Measurements from ENCODE around the gene GPR155.
"Not testable (repeated sequence)": the region's sequence is repeated elsewhere in the genome, so short reads cannot be mapped to it uniquely, and the experiment has no call there.

Gene GPR155

GRCh38 chr2:174439323-174439722, 47.5 kb downstream of the GPR155 start:
- TF ChIP-seq POLR2A (IDR thresholded peaks at IDR 0.05; ENCODE audit: low read length): no peak
- TF ChIP-seq GATA1 (IDR thresholded peaks at IDR 0.05; ENCODE audit: low read depth, low read length): no peak
- DNase-seq: no peak

- TF ChIP-seq POLR2A (IDR thresholded peaks at IDR 0.05; ENCODE audit: low read length) (no peak), GATA1 (IDR thresholded peaks at IDR 0.05; ENCODE audit: low read depth, low read length) (no peak)
- DNase-seq: no peak
These were observed 48.5 kb downstream of the GPR155 start for GRCh38 chr2:174438146-174438886.

GRCh38 chr2:174436351-174436750, 50.5 kb downstream of the GPR155 start:
- no peak for DNase-seq

GRCh38 chr2:174431902-174432301, 54.9 kb downstream of the GPR155 start:
- no peak for TF ChIP-seq POLR2A (IDR thresholded peaks at IDR 0.05; ENCODE audit: low read length)
- TF ChIP-seq GATA1 (IDR thresholded peaks at IDR 0.05; ENCODE audit: low read depth, low read length): no peak
- no peak for DNase-seq

More at GRCh38 chr2:174436351-174436750, 50.5 kb downstream of the GPR155 start:
- TF ChIP-seq POLR2A (IDR thresholded peaks at IDR 0.05; ENCODE audit: low read length) (no peak), GATA1 (IDR thresholded peaks at IDR 0.05; ENCODE audit: low read depth, low read length) (no peak)

- TF ChIP-seq POLR2A (IDR thresholded peaks at IDR 0.05; ENCODE audit: low read length) (no peak), GATA1 (IDR thresholded peaks at IDR 0.05; ENCODE audit: low read depth, low read length) (no peak)
- DNase-seq: no peak
These were observed 56.8 kb downstream of the GPR155 start for GRCh38 chr2:174430066-174430465.

GRCh38 chr2:174428214-174428613, 58.6 kb downstream of the GPR155 start:
- TF ChIP-seq POLR2A (IDR thresholded peaks at IDR 0.05; ENCODE audit: low read length) (no peak), GATA1 (IDR thresholded peaks at IDR 0.05; ENCODE audit: low read depth, low read length) (no peak)
- DNase-seq: no peak

- DNase-seq: no peak
- TF ChIP-seq GATA1 (IDR thresholded peaks at IDR 0.05; ENCODE audit: low read depth, low read length): no peak
- no peak for TF ChIP-seq POLR2A (IDR thresholded peaks at IDR 0.05; ENCODE audit: low read length)
These were observed 74.6 kb downstream of the GPR155 start for GRCh38 chr2:174412256-174412655.

GRCh38 chr2:174410039-174410438, 76.8 kb downstream of the GPR155 start:
- DNase-seq: not testable (repeated sequence)

GRCh38 chr2:174403628-174404027, 83.2 kb downstream of the GPR155 start:
- TF ChIP-seq GATA1 (IDR thresholded peaks at IDR 0.05; ENCODE audit: low read depth, low read length) (no peak), POLR2A (IDR thresholded peaks at IDR 0.05; ENCODE audit: low read length) (no peak)
- DNase-seq: no peak

- no peak for DNase-seq
- TF ChIP-seq GATA1 (IDR thresholded peaks at IDR 0.05; ENCODE audit: low read depth, low read length) (no peak), POLR2A (IDR thresholded peaks at IDR 0.05; ENCODE audit: low read length) (no peak)
These were observed 86.0 kb downstream of the GPR155 start for GRCh38 chr2:174400853-174401252.

- no peak for TF ChIP-seq POLR2A (IDR thresholded peaks at IDR 0.05; ENCODE audit: low read length)
- TF ChIP-seq GATA1 (IDR thresholded peaks at IDR 0.05; ENCODE audit: low read depth, low read length): no peak
These were observed 87.7 kb downstream of the GPR155 start for GRCh38 chr2:174399171-174399570.

GRCh38 chr2:174397773-174398172, 89.1 kb downstream of the GPR155 start:
- TF ChIP-seq POLR2A (IDR thresholded peaks at IDR 0.05; ENCODE audit: low read length) (no peak), GATA1 (IDR thresholded peaks at IDR 0.05; ENCODE audit: low read depth, low read length) (no peak)
- no peak for DNase-seq

More at GRCh38 chr2:174399171-174399570, 87.7 kb downstream of the GPR155 start:
- DNase-seq: no peak

- DNase-seq: peak; percentile 72 to 75
- TF ChIP-seq GATA1 (IDR thresholded peaks at IDR 0.05; ENCODE audit: low read depth, low read length) (no peak), POLR2A (IDR thresholded peaks at IDR 0.05; ENCODE audit: low read length) (no peak)
These were observed 90.7 kb downstream of the GPR155 start for GRCh38 chr2:174395969-174396630.

GRCh38 chr2:174395284-174395968, 91.4 kb downstream of the GPR155 start, which contains the start of gene SCRN3:
Gene SCRN3 (plus strand): TSS chr2:174395730. CDS start chr2:174398284, 2,554 bp downstream.
- TF ChIP-seq GATA1 (IDR thresholded peaks at IDR 0.05; ENCODE audit: low read depth, low read length) (no peak), POLR2A (IDR thresholded peaks at IDR 0.05; ENCODE audit: low read length) (peak; percentile 82)
- peak; percentile 88 to 90 for DNase-seq
